ENCODE data around the gene FOSL2.

GRCh38 chr2:28375236-28375635 is 17.4 kb upstream of the FOSL2 start:
- TF ChIP-seq, protein P1, sequence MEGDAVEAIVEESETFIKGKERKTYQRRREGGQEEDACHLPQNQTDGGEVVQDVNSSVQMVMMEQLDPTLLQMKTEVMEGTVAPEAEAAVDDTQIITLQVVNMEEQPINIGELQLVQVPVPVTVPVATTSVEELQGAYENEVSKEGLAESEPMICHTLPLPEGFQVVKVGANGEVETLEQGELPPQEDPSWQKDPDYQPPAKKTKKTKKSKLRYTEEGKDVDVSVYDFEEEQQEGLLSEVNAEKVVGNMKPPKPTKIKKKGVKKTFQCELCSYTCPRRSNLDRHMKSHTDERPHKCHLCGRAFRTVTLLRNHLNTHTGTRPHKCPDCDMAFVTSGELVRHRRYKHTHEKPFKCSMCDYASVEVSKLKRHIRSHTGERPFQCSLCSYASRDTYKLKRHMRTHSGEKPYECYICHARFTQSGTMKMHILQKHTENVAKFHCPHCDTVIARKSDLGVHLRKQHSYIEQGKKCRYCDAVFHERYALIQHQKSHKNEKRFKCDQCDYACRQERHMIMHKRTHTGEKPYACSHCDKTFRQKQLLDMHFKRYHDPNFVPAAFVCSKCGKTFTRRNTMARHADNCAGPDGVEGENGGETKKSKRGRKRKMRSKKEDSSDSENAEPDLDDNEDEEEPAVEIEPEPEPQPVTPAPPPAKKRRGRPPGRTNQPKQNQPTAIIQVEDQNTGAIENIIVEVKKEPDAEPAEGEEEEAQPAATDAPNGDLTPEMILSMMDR (IDR thresholded peaks at IDR 0.05), result no peak
- TF ChIP-seq POLR2AphosphoS5 (IDR thresholded peaks at IDR 0.05; ENCODE audit: insufficient read depth in 1 of 2, low read depth in 1 of 2), result no peak

All from vagina (tissue), 2 donors.